ENCODE data around the gene ACTL6B. TPM values are rescaled to one million over a fixed set of nuclear protein-coding genes. Genes with fewer than 3 reads are reported as not detected.
A peak's percentile ranks its signal among the peaks of the same experiment; 100 is the strongest.

The ACTL6B gene
- total and polyA plus RNA-seq, 2 experiments from 2014 or later = not detected

GRCh38 chr7:100686822-100687211 is 30.6 kb upstream of the ACTL6B start:
- Histone ChIP-seq H3K27me3 (no peaks in the 10 kb centered on the region), H2AFZ (no peak overlapping the region), H3K27ac (no peak overlapping the region), H3K79me2 (peaks cover 47% of the 10 kb centered on the region), H3K9me3 (ENCODE audit: low read depth) (no peaks in the 10 kb centered on the region), H3K36me3 (replicated peaks; ENCODE audit: insufficient read depth, low read depth) (no peaks in the 10 kb centered on the region), H3K9me2 (replicated peaks; ENCODE audit: insufficient read depth) (no peaks in the 10 kb centered on the region), H4K20me1 (ENCODE audit: insufficient read depth, poor library complexity, severe bottlenecking) (peaks cover 46% of the 10 kb centered on the region), H3K4me3 (no peak overlapping the region), H3K4me1 (ENCODE audit: insufficient read depth) (peaks cover 4% of the 10 kb centered on the region), H3K4me2 (no peak overlapping the region)
- no peak for DNase-seq (ENCODE audit: low spot score)
- 93% methylated on average over 17 of the region's 17 CpGs for WGBS (ENCODE audit: low lambda C conversion rate, missing lambda C conversion rate)
- TF ChIP-seq EZH2phosphoT487 (IDR thresholded peaks at IDR 0.05; ENCODE audit: low read depth, severe bottlenecking, unreplicated experiment) (no peak), EZH2 (IDR thresholded peaks at IDR 0.05; ENCODE audit: borderline replicate concordance) (no peak)
- TF ChIP-seq, protein P1, sequence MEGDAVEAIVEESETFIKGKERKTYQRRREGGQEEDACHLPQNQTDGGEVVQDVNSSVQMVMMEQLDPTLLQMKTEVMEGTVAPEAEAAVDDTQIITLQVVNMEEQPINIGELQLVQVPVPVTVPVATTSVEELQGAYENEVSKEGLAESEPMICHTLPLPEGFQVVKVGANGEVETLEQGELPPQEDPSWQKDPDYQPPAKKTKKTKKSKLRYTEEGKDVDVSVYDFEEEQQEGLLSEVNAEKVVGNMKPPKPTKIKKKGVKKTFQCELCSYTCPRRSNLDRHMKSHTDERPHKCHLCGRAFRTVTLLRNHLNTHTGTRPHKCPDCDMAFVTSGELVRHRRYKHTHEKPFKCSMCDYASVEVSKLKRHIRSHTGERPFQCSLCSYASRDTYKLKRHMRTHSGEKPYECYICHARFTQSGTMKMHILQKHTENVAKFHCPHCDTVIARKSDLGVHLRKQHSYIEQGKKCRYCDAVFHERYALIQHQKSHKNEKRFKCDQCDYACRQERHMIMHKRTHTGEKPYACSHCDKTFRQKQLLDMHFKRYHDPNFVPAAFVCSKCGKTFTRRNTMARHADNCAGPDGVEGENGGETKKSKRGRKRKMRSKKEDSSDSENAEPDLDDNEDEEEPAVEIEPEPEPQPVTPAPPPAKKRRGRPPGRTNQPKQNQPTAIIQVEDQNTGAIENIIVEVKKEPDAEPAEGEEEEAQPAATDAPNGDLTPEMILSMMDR (IDR thresholded peaks at IDR 0.05; ENCODE audit: poor library complexity) = no peak

- Histone ChIP-seq H3K9me3 (ENCODE audit: low read depth) (no peaks in the 10 kb centered on the region), H3K9me2 (replicated peaks; ENCODE audit: insufficient read depth) (no peaks in the 10 kb centered on the region), H3K79me2 (peaks cover 43% of the 10 kb centered on the region), H3K4me3 (no peak overlapping the region), H3K4me1 (ENCODE audit: insufficient read depth) (peaks cover 2% of the 10 kb centered on the region), H3K4me2 (no peak overlapping the region), H2AFZ (no peak overlapping the region), H4K20me1 (ENCODE audit: insufficient read depth, poor library complexity, severe bottlenecking) (peaks cover 43% of the 10 kb centered on the region), H3K36me3 (replicated peaks; ENCODE audit: insufficient read depth, low read depth) (no peaks in the 10 kb centered on the region), H3K27ac (no peak overlapping the region), H3K27me3 (no peaks in the 10 kb centered on the region)
- 91% methylated on average over 26 of the region's 33 CpGs for WGBS (ENCODE audit: low lambda C conversion rate, missing lambda C conversion rate)
- TF ChIP-seq, protein P1 (IDR thresholded peaks at IDR 0.05; ENCODE audit: poor library complexity) = no peak
- no peak for TF ChIP-seq EZH2 (IDR thresholded peaks at IDR 0.05; ENCODE audit: borderline replicate concordance)
- no peak for TF ChIP-seq EZH2phosphoT487 (IDR thresholded peaks at IDR 0.05; ENCODE audit: low read depth, severe bottlenecking, unreplicated experiment)
- peak; percentile 4 for DNase-seq (ENCODE audit: low spot score)
These were observed 30.1 kb upstream of the ACTL6B start for GRCh38 chr7:100686201-100686821.

- Histone ChIP-seq H3K27ac (no peak overlapping the region), H3K4me3 (no peak overlapping the region), H2AFZ (no peak overlapping the region), H3K4me2 (no peak overlapping the region), H3K27me3 (no peaks in the 10 kb centered on the region), H3K79me2 (peaks cover 36% of the 10 kb centered on the region), H4K20me1 (ENCODE audit: insufficient read depth, poor library complexity, severe bottlenecking) (peaks cover 37% of the 10 kb centered on the region), H3K9me2 (replicated peaks; ENCODE audit: insufficient read depth) (no peaks in the 10 kb centered on the region), H3K4me1 (ENCODE audit: insufficient read depth) (no peaks in the 10 kb centered on the region), H3K9me3 (ENCODE audit: low read depth) (no peaks in the 10 kb centered on the region), H3K36me3 (replicated peaks; ENCODE audit: insufficient read depth, low read depth) (no peaks in the 10 kb centered on the region)
- TF ChIP-seq, protein P1 (IDR thresholded peaks at IDR 0.05; ENCODE audit: poor library complexity) = no peak
- no peak for TF ChIP-seq EZH2 (IDR thresholded peaks at IDR 0.05; ENCODE audit: borderline replicate concordance)
- TF ChIP-seq EZH2phosphoT487 (IDR thresholded peaks at IDR 0.05; ENCODE audit: low read depth, severe bottlenecking, unreplicated experiment) = no peak
- DNase-seq (ENCODE audit: low spot score) = no peak
- WGBS (ENCODE audit: low lambda C conversion rate, missing lambda C conversion rate) = 90% methylated on average over 16 of the region's 17 CpGs
These were observed 29.4 kb upstream of the ACTL6B start for GRCh38 chr7:100685631-100686145.

Data from hepatocyte (in vitro differentiated cells).